Measurements from ENCODE around the gene FCGR3A. TPM values are rescaled to one million over a fixed set of nuclear protein-coding genes. Genes with fewer than 3 reads are reported as not detected.
"Not testable (repeated sequence)": the region's sequence is repeated elsewhere in the genome, so short reads cannot be mapped to it uniquely, and the experiment has no call there.

The FCGR3A gene
- total RNA-seq, 1 donor from 2014 or later = not detected

GRCh38 chr1:161554340-161554739, 4.7 kb upstream of the FCGR3A start:
- not testable (repeated sequence) for H3K27ac Mint-ChIP-seq (ENCODE audit: unreplicated experiment); H3K36me3 Mint-ChIP-seq (ENCODE audit: low read depth); H3K9me3 Mint-ChIP-seq (ENCODE audit: low read depth); H3K4me1 Mint-ChIP-seq (ENCODE audit: low read depth); H3K4me3 Mint-ChIP-seq (ENCODE audit: unreplicated experiment); DNase-seq (ENCODE audit: low spot score)
- H3K27me3 Mint-ChIP-seq (ENCODE audit: low read depth) = peaks cover 11% of the 10 kb centered on the region

GRCh38 chr1:161553631-161554030, 4.0 kb upstream of the FCGR3A start:
- not testable (repeated sequence) for H3K4me1 Mint-ChIP-seq (ENCODE audit: low read depth); H3K9me3 Mint-ChIP-seq (ENCODE audit: low read depth); H3K27me3 Mint-ChIP-seq (ENCODE audit: low read depth); H3K36me3 Mint-ChIP-seq (ENCODE audit: low read depth); H3K27ac Mint-ChIP-seq (ENCODE audit: unreplicated experiment); H3K4me3 Mint-ChIP-seq (ENCODE audit: unreplicated experiment); DNase-seq (ENCODE audit: low spot score)

DNA sequence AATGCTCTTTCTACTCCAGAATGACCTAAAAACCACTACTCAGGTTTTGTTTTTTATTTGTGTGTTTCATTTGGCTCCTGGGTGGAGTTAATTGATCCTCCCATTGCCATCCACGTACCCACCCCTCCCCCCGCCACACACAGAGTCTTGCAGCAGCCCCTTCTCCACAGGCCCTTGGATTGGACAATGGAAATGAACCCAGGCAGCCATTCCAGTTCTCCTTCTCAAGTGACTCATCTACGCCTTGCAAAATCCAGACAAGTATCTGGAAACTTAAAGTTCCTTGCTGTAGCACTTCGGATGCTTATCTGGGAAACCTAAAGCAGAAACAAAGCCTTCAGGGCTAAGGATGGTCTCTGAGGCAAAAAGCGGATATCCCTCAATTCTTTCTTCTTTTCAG, 1.3 kb upstream of the FCGR3A start:
- DNase-seq (ENCODE audit: low spot score); H3K4me3 Mint-ChIP-seq (ENCODE audit: unreplicated experiment); H3K27me3 Mint-ChIP-seq (ENCODE audit: low read depth); H3K27ac Mint-ChIP-seq (ENCODE audit: unreplicated experiment); H3K4me1 Mint-ChIP-seq (ENCODE audit: low read depth); H3K9me3 Mint-ChIP-seq (ENCODE audit: low read depth); H3K36me3 Mint-ChIP-seq (ENCODE audit: low read depth): not testable (repeated sequence)

GRCh38 chr1:161548749-161549406, 740 bp downstream of the FCGR3A start:
- not testable (repeated sequence) for H3K36me3 Mint-ChIP-seq (ENCODE audit: low read depth); H3K4me1 Mint-ChIP-seq (ENCODE audit: low read depth); DNase-seq (ENCODE audit: low spot score); H3K4me3 Mint-ChIP-seq (ENCODE audit: unreplicated experiment); H3K9me3 Mint-ChIP-seq (ENCODE audit: low read depth); H3K27ac Mint-ChIP-seq (ENCODE audit: unreplicated experiment); H3K27me3 Mint-ChIP-seq (ENCODE audit: low read depth)

GRCh38 chr1:161547995-161548741, 1.4 kb downstream of the FCGR3A start:
- H3K9me3 Mint-ChIP-seq (ENCODE audit: low read depth); H3K4me3 Mint-ChIP-seq (ENCODE audit: unreplicated experiment); H3K4me1 Mint-ChIP-seq (ENCODE audit: low read depth); H3K27me3 Mint-ChIP-seq (ENCODE audit: low read depth); DNase-seq (ENCODE audit: low spot score); H3K36me3 Mint-ChIP-seq (ENCODE audit: low read depth); H3K27ac Mint-ChIP-seq (ENCODE audit: unreplicated experiment): not testable (repeated sequence)

DNA sequence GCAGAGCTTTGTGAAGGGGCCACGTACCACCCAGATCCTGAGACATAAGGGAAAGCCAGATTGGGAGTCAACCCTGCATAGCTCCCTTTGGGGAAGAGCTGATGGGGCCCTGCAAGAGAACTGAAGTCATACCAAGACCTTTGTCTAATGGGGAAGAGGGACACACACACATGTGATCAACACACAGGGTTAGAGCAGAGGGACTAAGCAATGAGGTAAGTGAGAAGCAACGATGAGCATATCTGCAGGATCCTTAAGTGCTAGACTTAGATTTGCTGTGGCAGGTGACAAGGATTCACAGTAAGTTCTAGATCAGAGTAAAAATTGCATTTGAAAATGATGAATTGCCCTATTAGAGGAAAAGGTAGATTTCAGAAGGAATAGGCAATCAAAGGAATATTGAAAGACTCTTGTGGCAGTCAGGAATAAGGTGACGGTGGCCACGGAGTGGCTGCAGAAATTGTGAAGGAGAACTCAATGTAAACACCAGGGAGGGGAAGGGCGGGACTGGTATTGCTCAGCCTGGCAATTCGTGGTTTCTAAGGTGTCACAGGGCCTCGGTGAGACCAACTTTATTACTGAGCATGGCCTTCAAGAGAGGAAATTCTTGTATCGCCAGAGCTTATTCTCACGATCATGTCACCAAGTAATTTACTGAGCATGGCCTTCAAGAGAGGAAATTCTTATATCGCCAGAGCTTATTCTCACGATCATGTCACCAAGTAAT, 4.5 kb downstream of the FCGR3A start:
- H3K9me3 Mint-ChIP-seq (ENCODE audit: low read depth); H3K36me3 Mint-ChIP-seq (ENCODE audit: low read depth); DNase-seq (ENCODE audit: low spot score); H3K27ac Mint-ChIP-seq (ENCODE audit: unreplicated experiment); H3K4me1 Mint-ChIP-seq (ENCODE audit: low read depth); H3K4me3 Mint-ChIP-seq (ENCODE audit: unreplicated experiment): not testable (repeated sequence)
- peaks cover 15% of the 10 kb centered on the region for H3K27me3 Mint-ChIP-seq (ENCODE audit: low read depth)

- H3K27ac Mint-ChIP-seq (ENCODE audit: unreplicated experiment); DNase-seq (ENCODE audit: low spot score); H3K9me3 Mint-ChIP-seq (ENCODE audit: low read depth); H3K4me3 Mint-ChIP-seq (ENCODE audit: unreplicated experiment); H3K4me1 Mint-ChIP-seq (ENCODE audit: low read depth); H3K36me3 Mint-ChIP-seq (ENCODE audit: low read depth): not testable (repeated sequence)
- peaks cover 15% of the 10 kb centered on the region for H3K27me3 Mint-ChIP-seq (ENCODE audit: low read depth)
Measured at GRCh38 chr1:161543125-161543524, 6.5 kb downstream of the FCGR3A start.

- not testable (repeated sequence) for H3K27ac Mint-ChIP-seq (ENCODE audit: unreplicated experiment); DNase-seq (ENCODE audit: low spot score); H3K4me3 Mint-ChIP-seq (ENCODE audit: unreplicated experiment); H3K4me1 Mint-ChIP-seq (ENCODE audit: low read depth); H3K36me3 Mint-ChIP-seq (ENCODE audit: low read depth); H3K9me3 Mint-ChIP-seq (ENCODE audit: low read depth)
- H3K27me3 Mint-ChIP-seq (ENCODE audit: low read depth) = peaks cover 15% of the 10 kb centered on the region
Measured at GRCh38 chr1:161542091-161542559, 7.5 kb downstream of the FCGR3A start.

DNA sequence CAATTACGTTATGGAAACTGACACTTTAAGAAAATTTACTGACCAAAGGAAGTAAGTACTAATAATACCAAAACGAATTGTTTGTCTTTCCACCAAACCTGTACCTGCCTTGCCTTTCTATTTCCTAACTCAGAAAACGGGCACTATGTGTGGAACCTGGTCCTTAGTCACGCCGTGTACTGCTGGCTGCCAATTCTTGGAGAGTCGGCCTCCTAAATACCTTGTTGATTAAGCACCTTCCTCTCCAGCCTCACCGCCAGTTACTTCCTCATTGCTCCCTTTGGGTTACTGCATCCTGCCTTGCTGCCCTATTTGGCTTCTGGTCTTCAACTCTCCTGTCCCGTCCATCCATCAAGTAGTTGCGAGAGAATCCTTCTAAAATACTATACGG, 9.1 kb downstream of the FCGR3A start:
- DNase-seq (ENCODE audit: low spot score); H3K4me1 Mint-ChIP-seq (ENCODE audit: low read depth); H3K36me3 Mint-ChIP-seq (ENCODE audit: low read depth); H3K27ac Mint-ChIP-seq (ENCODE audit: unreplicated experiment); H3K4me3 Mint-ChIP-seq (ENCODE audit: unreplicated experiment); H3K9me3 Mint-ChIP-seq (ENCODE audit: low read depth): not testable (repeated sequence)
- peaks cover 20% of the 10 kb centered on the region for H3K27me3 Mint-ChIP-seq (ENCODE audit: low read depth)

- DNase-seq (ENCODE audit: low spot score); H3K36me3 Mint-ChIP-seq (ENCODE audit: low read depth); H3K9me3 Mint-ChIP-seq (ENCODE audit: low read depth); H3K4me1 Mint-ChIP-seq (ENCODE audit: low read depth): not testable (repeated sequence)
- Mint-ChIP-seq H3K27ac (ENCODE audit: unreplicated experiment) (peak overlapping the region; percentile 89), H3K27me3 (ENCODE audit: low read depth) (peaks cover 17% of the 10 kb centered on the region), H3K4me3 (ENCODE audit: unreplicated experiment) (peak overlapping the region; percentile 95)
Measured at GRCh38 chr1:161539731-161540569, 9.7 kb downstream of the FCGR3A start.

DNA sequence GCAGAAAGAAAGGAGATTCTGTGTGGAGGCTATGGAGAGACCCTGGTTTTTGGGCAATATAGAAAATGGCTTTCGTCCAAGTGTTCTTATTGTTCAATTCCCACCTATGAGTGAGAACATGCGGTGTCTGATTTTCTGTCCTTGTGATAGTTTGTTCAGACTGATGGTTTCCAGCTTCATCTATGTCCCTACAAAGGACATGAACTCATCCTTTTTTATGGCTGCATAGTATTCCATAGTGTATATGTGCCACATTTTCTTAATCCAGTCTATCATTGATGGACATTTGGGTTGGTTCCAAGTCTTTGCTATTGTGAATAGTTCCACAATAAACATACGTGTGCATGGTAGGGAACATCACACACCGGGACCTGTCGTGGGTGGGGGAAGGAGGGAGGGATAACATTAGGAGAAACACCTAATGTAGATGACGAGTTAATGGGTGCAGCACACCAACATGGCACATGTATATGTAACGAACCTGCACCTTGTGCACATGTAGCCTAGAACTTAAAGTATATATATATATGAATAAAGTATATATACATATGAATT, 10.6 kb downstream of the FCGR3A start:
- not testable (repeated sequence) for H3K4me1 Mint-ChIP-seq (ENCODE audit: low read depth); H3K4me3 Mint-ChIP-seq (ENCODE audit: unreplicated experiment); H3K9me3 Mint-ChIP-seq (ENCODE audit: low read depth); H3K27ac Mint-ChIP-seq (ENCODE audit: unreplicated experiment); DNase-seq (ENCODE audit: low spot score); H3K36me3 Mint-ChIP-seq (ENCODE audit: low read depth)
- peaks cover 17% of the 10 kb centered on the region for H3K27me3 Mint-ChIP-seq (ENCODE audit: low read depth)

All from chondrocyte (in vitro differentiated cells).